ENCODE data around the gene SPOCK3.
"Not testable (repeated sequence)": the region's sequence is repeated elsewhere in the genome, so short reads cannot be mapped to it uniquely, and the experiment has no call there.

Gene SPOCK3

GRCh38 chr4:166798126-166798525 is 436.2 kb downstream of the SPOCK3 start:
- no peak for DNase-seq

- no peak for DNase-seq
Observed at GRCh38 chr4:166777760-166778159, 456.5 kb downstream of the SPOCK3 start.

GRCh38 chr4:166763018-166763417 is 471.3 kb downstream of the SPOCK3 start:
- DNase-seq: no peak

- no peak for DNase-seq
Observed at GRCh38 chr4:166741742-166742141, 492.6 kb downstream of the SPOCK3 start.

GRCh38 chr4:166739215-166739614 is 495.1 kb downstream of the SPOCK3 start:
- not testable (repeated sequence) for DNase-seq

GRCh38 chr4:166737430-166737829 is 496.9 kb downstream of the SPOCK3 start:
- no peak for DNase-seq

GRCh38 chr4:166735553-166735952 is 498.7 kb downstream of the SPOCK3 start:
- DNase-seq: no peak

GRCh38 chr4:166734797-166735196 is 499.5 kb downstream of the SPOCK3 start:
- no peak for DNase-seq

- no peak for DNase-seq
Observed at GRCh38 chr4:166733686-166734085, 500.6 kb downstream of the SPOCK3 start.

- no peak for DNase-seq
Observed at GRCh38 chr4:166726832-166727231, 507.5 kb downstream of the SPOCK3 start.

GRCh38 chr4:166724369-166724768 is 509.9 kb downstream of the SPOCK3 start:
- DNase-seq: no peak

GRCh38 chr4:166723532-166724140 is 510.7 kb downstream of the SPOCK3 start:
- no peak for DNase-seq

GRCh38 chr4:166715748-166716713 is 518.3 kb downstream of the SPOCK3 start:
- DNase-seq: not testable (repeated sequence)

- DNase-seq: no peak
Observed at GRCh38 chr4:166700592-166700991, 533.7 kb downstream of the SPOCK3 start.

- DNase-seq: no peak
Observed at GRCh38 chr4:166688835-166689234, 545.5 kb downstream of the SPOCK3 start.

GRCh38 chr4:166687828-166688227 is 546.5 kb downstream of the SPOCK3 start:
- DNase-seq: no peak
